GM18520 (cell line): ENCODE results near the gene SLC37A4.

Source experiments
- ATAC-seq: cut with Tn5 transposase; IDR thresholded peaks from one replicate; pipeline ENCODE4 v1.9.1; 2021; ENCODE audit not compliant: unreplicated experiment

Gene SLC37A4

GRCh38 chr11:118979434-118979833 lies 51.2 kb downstream of the SLC37A4 start:
- ATAC-seq, result no peak

- ATAC-seq, result no peak
These were observed 54.6 kb downstream of the SLC37A4 start for GRCh38 chr11:118975771-118976709.
